ENCODE measurements around the gene PAPSS1. TPM values are rescaled to one million over a fixed set of nuclear protein-coding genes. Genes with fewer than 3 reads are reported as not detected.

The PAPSS1 gene
- total and polyA plus RNA-seq, 2 experiments from 2014 or later: 25.4 to 40.6 TPM

Other genes starting within 250 kb of the PAPSS1 start
- 1.9 and 3.3 TPM in 2 replicates for gene SGMS2, start 104.7 kb upstream of the PAPSS1 start, total RNA-seq
- 0.89 TPM in 1 of 2 replicates, not detected in the other for gene SGMS2, start 104.7 kb upstream of the PAPSS1 start, polyA plus RNA-seq
- gene CYP2U1, start 211.3 kb upstream of the PAPSS1 start, total RNA-seq: 4.7 and 7.0 TPM in 2 replicates
- gene CYP2U1, start 211.3 kb upstream of the PAPSS1 start, polyA plus RNA-seq: 2.5 and 2.7 TPM in 2 replicates